CD4-positive, alpha-beta T cell (primary cell): Measurements from ENCODE around the gene MYADM. TPM values are rescaled to one million over a fixed set of nuclear protein-coding genes. Genes with fewer than 3 reads are reported as not detected.

Experiments used
- ATAC-seq: fragments of 200-7000 bp; cut with Tn5 transposase; one replicate; pipeline ENCODE4 v1.10.0; 2022; ENCODE audit warnings: mild to moderate bottlenecking; ENCODE audit not compliant: poor library complexity
- CTCF ChIA-PET: fragments of 350-600 bp; sonication (Branson Sonifier 250); formaldehyde crosslinking; loops from one replicate; lab custom pipeline; 2021; ENCODE audit warnings: antibody characterized with exemption, inconsistent platforms; lab: Charles Lee
- POLR2A ChIA-PET: fragments of 350-600 bp; sonication (Branson Sonifier 250); formaldehyde crosslinking; loops from one replicate; lab custom pipeline; 2021; ENCODE audit warnings: antibody characterized with exemption, inconsistent platforms; lab: Charles Lee
- DNase-seq, 14 experiments: peaks; one replicate each; pipeline ENCODE4 v3.0.0-alpha.2; 2013 to 2020; ENCODE audit warnings: mixed read lengths in 2 of 14
- H3K27ac ChIP-seq, 2 donors: one replicate each; pipeline versions ENCODE4 v1.5.1 to v1.7.0; 2013; ENCODE audit warnings: low read length in 2 of 2, low read depth in 1 of 2, mild to moderate bottlenecking in 1 of 2
- H3K27me3 ChIP-seq, 2 experiments: 1 replicate in 1 of 2; 2 replicates in 1 of 2; pipeline versions ENCODE4 v1.6.1 to v1.7.0; 2013; ENCODE audit warnings: low read length in 2 of 2, control low read depth in 1 of 2, mild to moderate bottlenecking in 1 of 2, moderate library complexity in 1 of 2; ENCODE audit not compliant: insufficient read depth in 2 of 2, control insufficient read depth in 1 of 2
- H3K36me3 ChIP-seq: one replicate; pipeline ENCODE4 v1.6.1; 2013; ENCODE audit warnings: low read length, control low read depth; ENCODE audit not compliant: insufficient read depth
- H3K4me1 ChIP-seq: one replicate; pipeline ENCODE4 v1.6.1; 2013; ENCODE audit warnings: low read length, control low read depth; ENCODE audit not compliant: insufficient read depth
- H3K4me3 ChIP-seq: one replicate; pipeline ENCODE4 v1.5.1; 2013; ENCODE audit warnings: mild to moderate bottlenecking, low read length, moderate library complexity
- H3K9me3 ChIP-seq, 2 experiments: 1 replicate in 1 of 2; 2 replicates in 1 of 2; pipeline versions ENCODE4 v1.6.1 to v1.7.0; 2013; ENCODE audit warnings: low read length in 2 of 2, mild to moderate bottlenecking in 2 of 2, control low read depth in 1 of 2, moderate library complexity in 1 of 2; ENCODE audit not compliant: control insufficient read depth in 1 of 2, insufficient read depth in 1 of 2
- H3K27ac Mint-ChIP-seq: one replicate; pipeline ENCODE4 v1.8.0; 2020; ENCODE audit warnings: mixed read lengths
- H3K27me3 Mint-ChIP-seq: one replicate; pipeline ENCODE4 v1.8.0; 2021; ENCODE audit warnings: mixed read lengths
- H3K36me3 Mint-ChIP-seq: one replicate; pipeline ENCODE4 v1.8.0; 2021; ENCODE audit warnings: low read depth, mixed read lengths
- H3K4me1 Mint-ChIP-seq: one replicate; pipeline ENCODE4 v1.8.0; 2021; ENCODE audit warnings: low read depth, mixed read lengths
- H3K4me3 Mint-ChIP-seq: one replicate; pipeline ENCODE4 v1.8.0; 2020; ENCODE audit warnings: mild to moderate bottlenecking, mixed read lengths
- H3K9me3 Mint-ChIP-seq: one replicate; pipeline ENCODE4 v1.8.0; 2020; ENCODE audit warnings: mixed read lengths
- CTCF ChIP-seq: fragments of 200-600 bp; IDR thresholded peaks from one replicate; pipeline ENCODE4 v1.8.0; 2022; ENCODE audit warnings: antibody characterized with exemption, mild to moderate bottlenecking
- intact Hi-C, 2 experiments: fragments of 100-400 bp; cut with DNase I in 1 of 2; cut with micrococcal nuclease in 1 of 2; formaldehyde crosslinking; loops; one replicate each; pipeline versions ENCODE4 v1.15.1 to v1.9.0; 2023 to 2025; cut with DNase I, micrococcal nuclease
- total RNA-seq, 174 experiments: library from RNA in 2 of 174; stranded (reverse) in 2 of 174; gene quantifications; one replicate each; pipeline ENCODE4 v1.2.3 and lab custom pipeline; 2021 to 2026

The MYADM gene
- total RNA-seq, 2 experiments from 2014 or later = 444 to 448 TPM

DNA sequence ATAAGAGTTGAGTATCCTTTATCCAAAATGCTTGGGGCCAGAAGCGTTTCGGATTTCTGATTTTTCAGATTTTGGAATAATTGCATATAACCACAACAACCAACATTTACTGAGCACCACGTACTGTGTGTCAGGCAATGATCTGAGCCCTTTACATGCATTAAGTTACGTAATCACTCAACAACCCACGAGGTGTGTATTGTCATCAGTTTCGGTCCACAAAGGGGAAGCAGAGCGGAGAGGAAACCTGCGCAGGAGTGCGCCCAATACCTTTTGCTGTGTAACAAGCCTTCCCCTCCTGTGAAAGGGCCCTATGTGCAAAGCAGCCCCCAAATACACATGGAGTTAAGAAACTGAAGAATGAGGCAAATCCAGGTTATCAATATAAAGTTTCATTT, 22.8 kb upstream of the MYADM start:
- Histone ChIP-seq H3K4me3 (no peak overlapping the region), H3K27me3 (peaks cover 0 to 6% of the 10 kb centered on the region in 2 experiments), H3K27ac (no peak overlapping the region), H3K36me3 (no peaks in the 10 kb centered on the region), H3K4me1 (peaks cover 7% of the 10 kb centered on the region), H3K9me3 (peaks cover 0 to 3% of the 10 kb centered on the region in 2 experiments)
- H3K4me1 Mint-ChIP-seq = peaks cover 6% of the 10 kb centered on the region
- POLR2A ChIA-PET = no interaction called here
- peaks cover 37% of the 10 kb centered on the region for H3K27me3 Mint-ChIP-seq
- no peak overlapping the region for H3K27ac Mint-ChIP-seq
- intact Hi-C loops = no loop called here
- no peak for ATAC-seq
- H3K36me3 Mint-ChIP-seq = no peaks in the 10 kb centered on the region
- peak in 3 of 14 experiments; percentile 19 to 62 (median 59) for DNase-seq
- no peak for TF ChIP-seq CTCF
- CTCF ChIA-PET = no interaction called here
- no peaks in the 10 kb centered on the region for H3K9me3 Mint-ChIP-seq
- no peak overlapping the region for H3K4me3 Mint-ChIP-seq

GRCh38 chr19:53847555-53847954, 20.1 kb upstream of the MYADM start:
- ATAC-seq (no peak), DNase-seq (no peak)
- TF ChIP-seq CTCF = no peak
- Mint-ChIP-seq H3K4me3 (no peak overlapping the region), H3K9me3 (no peaks in the 10 kb centered on the region), H3K36me3 (no peaks in the 10 kb centered on the region), H3K4me1 (peaks cover 4% of the 10 kb centered on the region), H3K27ac (no peak overlapping the region), H3K27me3 (peaks cover 42% of the 10 kb centered on the region)
- H3K4me3 ChIP-seq = no peak overlapping the region
- ChIA-PET CTCF (no interaction called here), POLR2A (no interaction called here)
- H3K27ac ChIP-seq = no peak overlapping the region
- intact Hi-C loops = no loop called here
- H3K9me3 ChIP-seq = peaks cover 0 to 3% of the 10 kb centered on the region in 2 experiments
- no peaks in the 10 kb centered on the region for H3K36me3 ChIP-seq
- peaks cover 6 to 11% of the 10 kb centered on the region in 2 experiments for H3K27me3 ChIP-seq
- peaks cover 6% of the 10 kb centered on the region for H3K4me1 ChIP-seq

- CTCF ChIA-PET = no interaction called here
- no peaks in the 10 kb centered on the region for H3K9me3 Mint-ChIP-seq
- POLR2A ChIA-PET = no interaction called here
- Histone ChIP-seq H3K4me1 (peaks cover 18% of the 10 kb centered on the region), H3K9me3 (peaks cover 0 to 3% of the 10 kb centered on the region in 2 experiments), H3K36me3 (no peaks in the 10 kb centered on the region), H3K4me3 (no peak overlapping the region), H3K27ac (no peak overlapping the region), H3K27me3 (peaks cover 6 to 13% of the 10 kb centered on the region in 2 experiments)
- no peak for TF ChIP-seq CTCF
- peaks cover 47% of the 10 kb centered on the region for H3K27me3 Mint-ChIP-seq
- ATAC-seq = no peak
- peaks cover 4% of the 10 kb centered on the region for H3K4me1 Mint-ChIP-seq
- no peak overlapping the region for H3K27ac Mint-ChIP-seq
- no peaks in the 10 kb centered on the region for H3K36me3 Mint-ChIP-seq
- no peak overlapping the region for H3K4me3 Mint-ChIP-seq
- intact Hi-C loops = no loop called here
- DNase-seq = peak in 2 of 14 experiments; percentile 36 to 37
Observed at GRCh38 chr19:53849237-53849676, 18.4 kb upstream of the MYADM start.
